HCT116 (cell line): Measurements from ENCODE around the gene CACNA1G. TPM values are rescaled to one million over a fixed set of nuclear protein-coding genes. Genes with fewer than 3 reads are reported as not detected.

Source experiments
- ATAC-seq: fragments of 200-7000 bp; cut with Tn5 transposase; 2 replicates; pipeline ENCODE4 v1.9.1; 2020; ENCODE audit warnings: mild to moderate bottlenecking, moderate library complexity
- BruUV-seq: library from RNA; stranded (reverse); fragments of 400-500 nt; replicated peaks from 2 replicates; lab custom pipeline; 2021; lab: Mats Ljungman, UMichigan
- CTCF ChIA-PET: fragments of 300-600 bp; sonication (Branson Sonifier 250); formaldehyde crosslinking; loops from one replicate; lab custom pipeline; 2021; ENCODE audit warnings: antibody characterized with exemption; lab: Charles Lee
- POLR2A ChIA-PET: fragments of 300-600, 350-600 bp; sonication (Branson Sonifier 250); formaldehyde crosslinking; loops from one replicate; lab custom pipeline; 2021; ENCODE audit warnings: antibody characterized with exemption; lab: Charles Lee
- RAD21 ChIA-PET, 2 experiments: fragments of 300-600 bp; sonication (Branson Sonifier 250); formaldehyde crosslinking; loops; one replicate each; lab custom pipeline; 2023; ENCODE audit warnings: low total read pairs in 2 of 2; ENCODE audit not compliant: uncharacterized antibody in 2 of 2, unreplicated experiment in 2 of 2, low non-redundant PET in 1 of 2; lab: Charles Lee
- DNase-seq: peaks from one replicate; pipeline ENCODE4 v3.0.0-alpha.2; 2010; ENCODE audit warnings: low read depth, low spot score
- H2AFZ ChIP-seq: fragments of 200-600 bp; shearing (Covaris generic), sonication (generic); 2 replicates; pipeline ENCODE4 v1.6.1; 2017; ENCODE audit warnings: low read depth, mixed run types, mixed read lengths, antibody characterized with exemption, low read length; ENCODE audit not compliant: poor library complexity, severe bottlenecking
- H3K27ac ChIP-seq: 2 replicates; pipeline ENCODE4 v1.5.1; 2012; ENCODE audit warnings: low read depth, low read length
- H3K27me3 ChIP-seq: fragments of 200-600 bp; sonication (generic); 2 replicates; pipeline ENCODE4 v1.6.1; 2016; ENCODE audit warnings: mixed run types, low read length, mixed read lengths; ENCODE audit not compliant: insufficient read depth
- H3K36me3 ChIP-seq, 2 experiments: fragments of 200-500 bp in 1 of 2; fragments of 200-600 bp in 1 of 2; sonication (Bioruptor generic) in 1 of 2; sonication (generic) in 1 of 2; 2 replicates each; pipeline versions ENCODE4 v1.5.1 to v1.6.1; 2014 to 2016; ENCODE audit warnings: low read length in 2 of 2, inconsistent platforms in 1 of 2, mixed read lengths in 1 of 2, mixed run types in 1 of 2; ENCODE audit not compliant: insufficient read depth in 2 of 2, control insufficient read depth in 1 of 2
- H3K4me1 ChIP-seq, 2 experiments: fragments of 200-600 bp in 1 of 2; sonication (generic) in 1 of 2; 2 replicates each; pipeline versions ENCODE4 v1.5.1 to v1.6.1; 2012 to 2017; ENCODE audit warnings: low read length in 2 of 2, inconsistent platforms in 1 of 2, mild to moderate bottlenecking in 1 of 2, mixed read lengths in 1 of 2, mixed run types in 1 of 2, moderate library complexity in 1 of 2; ENCODE audit not compliant: insufficient read depth in 2 of 2, control insufficient read depth in 1 of 2
- H3K4me2 ChIP-seq: fragments of 200-600 bp; sonication (generic); 2 replicates; pipeline ENCODE4 v1.6.1; 2017; ENCODE audit warnings: mixed run types, low read length, mixed read lengths
- H3K4me3 ChIP-seq, 2 experiments: fragments of 200-600 bp in 1 of 2; sonication (generic) in 1 of 2; replicated peaks in 1 of 2; 2 replicates each; pipeline ENCODE4 v1.5.1; 2011 to 2016; ENCODE audit warnings: low read length in 2 of 2, control low read depth in 1 of 2, low read depth in 1 of 2, mild to moderate bottlenecking in 1 of 2, mixed read lengths in 1 of 2, mixed run types in 1 of 2
- H3K79me2 ChIP-seq: fragments of 200-600 bp; sonication (generic); 2 replicates; pipeline ENCODE4 v1.6.1; 2017; ENCODE audit warnings: mild to moderate bottlenecking, mixed run types, low read length, moderate library complexity, mixed read lengths; ENCODE audit not compliant: insufficient read depth
- H3K9ac ChIP-seq: fragments of 200-600 bp; sonication (generic); 2 replicates; pipeline ENCODE4 v1.6.1; 2016; ENCODE audit warnings: low read length, mixed read lengths
- H3K9me2 ChIP-seq: fragments of 200-600 bp; sonication (generic), shearing (Covaris generic); 2 replicates; pipeline ENCODE4 v1.6.1; 2017; ENCODE audit warnings: mixed run types, mild to moderate bottlenecking, moderate library complexity; ENCODE audit not compliant: insufficient read depth
- H3K9me3 ChIP-seq, 2 experiments: fragments of 200-500 bp in 1 of 2; fragments of 200-600 bp in 1 of 2; sonication (Bioruptor generic) in 1 of 2; sonication (generic) in 1 of 2; 2 replicates each; pipeline ENCODE4 v1.6.1; 2014 to 2017; ENCODE audit warnings: low read length in 2 of 2, mixed read lengths in 2 of 2, inconsistent platforms in 1 of 2, low read depth in 1 of 2, mild to moderate bottlenecking in 1 of 2, mixed run types in 1 of 2, moderate library complexity in 1 of 2; ENCODE audit not compliant: control insufficient read depth in 1 of 2, insufficient read depth in 1 of 2
- H4K20me1 ChIP-seq: fragments of 200-600 bp; sonication (generic), shearing (Covaris generic); 2 replicates; pipeline ENCODE4 v1.6.1; 2017; ENCODE audit warnings: mixed run types, mild to moderate bottlenecking, moderate library complexity; ENCODE audit not compliant: insufficient read depth
- CBX3 ChIP-seq: IDR thresholded peaks from 2 replicates; pipeline ENCODE4 v1.6.1; 2012; ENCODE audit warnings: low read depth
- CEBPB ChIP-seq: IDR thresholded peaks from 2 replicates; pipeline ENCODE4 v1.6.1; 2012; ENCODE audit warnings: low read depth
- EGR1 ChIP-seq: IDR thresholded peaks from 2 replicates; pipeline ENCODE4 v1.6.1; 2012; ENCODE audit warnings: low read depth
- ELF1 ChIP-seq: IDR thresholded peaks from 2 replicates; pipeline ENCODE4 v1.6.1; 2012; ENCODE audit warnings: low read depth, borderline replicate concordance
- EZH2 ChIP-seq: fragments of 200-600 bp; sonication (generic); IDR thresholded peaks from 2 replicates; pipeline ENCODE4 v1.6.1; 2017; ENCODE audit warnings: antibody characterized with exemption, mixed run types
- MAX ChIP-seq: IDR thresholded peaks from 2 replicates; pipeline ENCODE4 v1.6.1; 2012
- POLR2A ChIP-seq: IDR thresholded peaks from 2 replicates; pipeline ENCODE4 v1.7.0; 2011; ENCODE audit warnings: borderline replicate concordance; ENCODE audit not compliant: insufficient read depth, insufficient read length; ENCODE audit errors: extremely low read depth
- POLR2AphosphoS5 ChIP-seq: IDR thresholded peaks from 2 replicates; pipeline ENCODE4 v1.6.1; 2011; ENCODE audit warnings: mild to moderate bottlenecking, low read depth, low read length, moderate library complexity
- SP1 ChIP-seq: IDR thresholded peaks from 2 replicates; pipeline ENCODE4 v1.6.1; 2012; ENCODE audit warnings: low read depth
- TCF7L2 ChIP-seq: IDR thresholded peaks from 2 replicates; pipeline ENCODE4 v1.7.0; 2011; ENCODE audit warnings: borderline replicate concordance, inconsistent platforms; ENCODE audit not compliant: insufficient read depth, insufficient read length; ENCODE audit errors: extremely low read depth
- ZBTB33 ChIP-seq: IDR thresholded peaks from 2 replicates; pipeline ENCODE4 v1.6.1; 2011; ENCODE audit warnings: mild to moderate bottlenecking, low read length, moderate library complexity; ENCODE audit not compliant: insufficient replicate concordance; ENCODE audit errors: extremely low read depth
- ZFX ChIP-seq: fragments of 450-650 bp; IDR thresholded peaks from 2 replicates; pipeline ENCODE4 v1.6.1; 2017
- intact Hi-C: fragments of 100-400 bp; cut with micrococcal nuclease; formaldehyde crosslinking; loops from 2 replicates; pipeline ENCODE4 v1.10.0; 2022
- total RNA-seq: library from RNA; stranded (reverse); gene quantifications from one replicate; pipeline ENCODE4 v1.2.1, GENCODE V29; 2021; ENCODE audit not compliant: unreplicated experiment
- TF ChIP-seq, protein P1 (sequence below): IDR thresholded peaks from 2 replicates; pipeline ENCODE4 v1.6.1; 2012; ENCODE audit warnings: low read depth

The CACNA1G gene
- total RNA-seq, 1 experiment from 2014 or later, result 3.4 TPM

DNA sequence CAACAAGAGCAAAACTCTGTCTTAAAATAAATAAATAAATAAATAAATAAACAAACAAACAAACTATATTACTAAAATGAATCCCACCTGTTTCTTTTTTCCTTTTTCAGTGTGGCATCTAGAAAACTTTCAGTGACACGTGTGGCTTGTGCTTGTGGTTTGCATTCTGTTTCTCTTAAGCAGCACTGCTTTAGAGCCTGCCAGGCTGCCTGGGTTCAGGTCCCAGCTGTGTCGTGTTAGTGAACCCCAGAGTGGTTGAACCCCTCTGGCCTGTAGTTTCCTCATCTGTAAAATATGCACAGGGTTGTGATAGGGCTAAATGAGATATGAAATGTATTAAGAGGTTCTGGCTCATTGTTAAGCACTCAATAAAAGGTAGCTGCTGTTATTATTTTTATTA is 40.0 kb upstream of the CACNA1G start:
- no peaks in the 10 kb centered on the region for H3K27me3 ChIP-seq
- no peak for DNase-seq
- intact Hi-C loops, result no loop called here
- ChIA-PET CTCF (interaction anchor here (1.0 kb wide), 1 partner anchor 20 kb away, joined by 3 read pairs; no protein-coding TSS in a partner anchor), RAD21 (no interaction called here)
- no peak overlapping the region for H2AFZ ChIP-seq
- H4K20me1 ChIP-seq, result no peaks in the 10 kb centered on the region
- no peak overlapping the region for H3K4me3 ChIP-seq
- no peaks in the 10 kb centered on the region for H3K36me3 ChIP-seq
- peaks cover 0 to 6% of the 10 kb centered on the region in 2 experiments; a peak in 1 of 4 replicates for H3K4me1 ChIP-seq
- TF ChIP-seq SP1 (no peak), CEBPB (no peak), EGR1 (no peak), CBX3 (no peak)
- TF ChIP-seq, all 23 proteins: peak for 0
- no peak overlapping the region for H3K9ac ChIP-seq
- no peak overlapping the region for H3K4me2 ChIP-seq
- ATAC-seq, result no peak
- POLR2A ChIA-PET, result no interaction called here
- BruUV-seq, result no TSS peak
- H3K9me2 ChIP-seq, result no peaks in the 10 kb centered on the region
- no peaks in the 10 kb centered on the region for H3K79me2 ChIP-seq
- no peaks in the 10 kb centered on the region for H3K9me3 ChIP-seq
- no peak overlapping the region for H3K27ac ChIP-seq

GRCh38 chr17:50521514-50521913 is 39.0 kb upstream of the CACNA1G start:
- ATAC-seq (no peak), DNase-seq (no peak)
- Histone ChIP-seq H3K9me3 (no peaks in the 10 kb centered on the region), H3K9me2 (no peaks in the 10 kb centered on the region), H3K79me2 (no peaks in the 10 kb centered on the region), H3K4me1 (peaks cover 0 to 6% of the 10 kb centered on the region in 2 experiments; a peak in 1 of 4 replicates), H3K36me3 (no peaks in the 10 kb centered on the region), H4K20me1 (no peaks in the 10 kb centered on the region), H3K27me3 (no peaks in the 10 kb centered on the region), H3K9ac (no peak overlapping the region), H3K27ac (no peak overlapping the region), H3K4me3 (no peak overlapping the region), H2AFZ (no peak overlapping the region), H3K4me2 (no peak overlapping the region)
- intact Hi-C loops, result no loop called here
- ChIA-PET CTCF (interaction anchor here (1.0 kb wide), 1 partner anchor 21 kb away, joined by 3 read pairs; no protein-coding TSS in a partner anchor), POLR2A (no interaction called here), RAD21 (interaction anchor here in 1 of 2 experiments (0.6 kb wide), 1 partner anchor 143 kb away, joined by 5 read pairs; no protein-coding TSS in a partner anchor)
- BruUV-seq, result no TSS peak
- TF ChIP-seq MAX (no peak), ZBTB33 (no peak), TCF7L2 (no peak), ZFX (no peak), POLR2AphosphoS5 (no peak), EGR1 (no peak), ELF1 (no peak), POLR2A (no peak), CBX3 (no peak), EZH2 (no peak)
- TF ChIP-seq, protein P1, sequence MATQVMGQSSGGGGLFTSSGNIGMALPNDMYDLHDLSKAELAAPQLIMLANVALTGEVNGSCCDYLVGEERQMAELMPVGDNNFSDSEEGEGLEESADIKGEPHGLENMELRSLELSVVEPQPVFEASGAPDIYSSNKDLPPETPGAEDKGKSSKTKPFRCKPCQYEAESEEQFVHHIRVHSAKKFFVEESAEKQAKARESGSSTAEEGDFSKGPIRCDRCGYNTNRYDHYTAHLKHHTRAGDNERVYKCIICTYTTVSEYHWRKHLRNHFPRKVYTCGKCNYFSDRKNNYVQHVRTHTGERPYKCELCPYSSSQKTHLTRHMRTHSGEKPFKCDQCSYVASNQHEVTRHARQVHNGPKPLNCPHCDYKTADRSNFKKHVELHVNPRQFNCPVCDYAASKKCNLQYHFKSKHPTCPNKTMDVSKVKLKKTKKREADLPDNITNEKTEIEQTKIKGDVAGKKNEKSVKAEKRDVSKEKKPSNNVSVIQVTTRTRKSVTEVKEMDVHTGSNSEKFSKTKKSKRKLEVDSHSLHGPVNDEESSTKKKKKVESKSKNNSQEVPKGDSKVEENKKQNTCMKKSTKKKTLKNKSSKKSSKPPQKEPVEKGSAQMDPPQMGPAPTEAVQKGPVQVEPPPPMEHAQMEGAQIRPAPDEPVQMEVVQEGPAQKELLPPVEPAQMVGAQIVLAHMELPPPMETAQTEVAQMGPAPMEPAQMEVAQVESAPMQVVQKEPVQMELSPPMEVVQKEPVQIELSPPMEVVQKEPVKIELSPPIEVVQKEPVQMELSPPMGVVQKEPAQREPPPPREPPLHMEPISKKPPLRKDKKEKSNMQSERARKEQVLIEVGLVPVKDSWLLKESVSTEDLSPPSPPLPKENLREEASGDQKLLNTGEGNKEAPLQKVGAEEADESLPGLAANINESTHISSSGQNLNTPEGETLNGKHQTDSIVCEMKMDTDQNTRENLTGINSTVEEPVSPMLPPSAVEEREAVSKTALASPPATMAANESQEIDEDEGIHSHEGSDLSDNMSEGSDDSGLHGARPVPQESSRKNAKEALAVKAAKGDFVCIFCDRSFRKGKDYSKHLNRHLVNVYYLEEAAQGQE, result no peak
